C4-2B (cell line): Measurements from ENCODE around the gene CCKAR.

Source experiments
- H3K27ac ChIP-seq: fragments of 450-650 bp; 2 replicates; pipeline ENCODE4 v1.5.1; 2017
- ZFX ChIP-seq: fragments of 450-650 bp; IDR thresholded peaks from 2 replicates; pipeline ENCODE4 v1.6.1; 2017
- TF ChIP-seq, protein P1 (sequence below): fragments of 450-650 bp; conservative IDR thresholded peaks from 2 replicates; pipeline ENCODE4 v1.5.1; 2017; ENCODE audit warnings: mild to moderate bottlenecking

CCKAR gene

DNA sequence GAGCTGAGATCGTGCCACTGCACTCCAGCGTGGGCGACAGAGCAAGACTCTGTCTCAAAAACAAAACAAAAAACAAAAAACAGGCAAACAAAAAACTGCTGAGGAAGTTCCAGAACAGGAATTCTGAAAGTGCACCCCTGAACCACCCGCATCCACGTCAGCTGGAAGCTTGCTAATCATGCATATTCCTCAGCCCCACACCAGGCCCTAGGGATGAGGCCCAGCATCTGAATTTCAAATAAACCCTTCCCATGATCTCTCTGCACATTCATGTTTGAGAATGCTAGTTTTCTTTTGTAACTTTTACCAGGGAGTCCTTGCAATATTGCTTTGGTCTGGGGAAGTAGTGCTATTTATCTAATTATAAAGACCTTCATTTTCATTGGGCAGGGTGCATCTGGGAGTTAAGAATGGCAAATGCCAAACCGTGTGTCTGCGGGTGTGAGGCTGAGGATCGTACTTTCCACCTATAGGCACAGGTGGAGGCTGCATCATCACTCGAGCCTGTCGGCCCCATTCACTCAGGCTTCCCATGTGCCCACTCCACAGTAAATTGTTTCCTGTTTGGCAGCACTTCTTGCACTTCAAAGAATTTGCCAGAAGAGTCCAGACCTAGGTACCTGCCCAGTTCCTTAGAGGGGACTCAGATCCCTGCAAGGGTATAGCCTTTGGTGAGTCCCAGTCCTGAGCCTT, 23.6 kb downstream of the CCKAR start:
- H3K27ac ChIP-seq: no peak overlapping the region
- TF ChIP-seq, protein P1, sequence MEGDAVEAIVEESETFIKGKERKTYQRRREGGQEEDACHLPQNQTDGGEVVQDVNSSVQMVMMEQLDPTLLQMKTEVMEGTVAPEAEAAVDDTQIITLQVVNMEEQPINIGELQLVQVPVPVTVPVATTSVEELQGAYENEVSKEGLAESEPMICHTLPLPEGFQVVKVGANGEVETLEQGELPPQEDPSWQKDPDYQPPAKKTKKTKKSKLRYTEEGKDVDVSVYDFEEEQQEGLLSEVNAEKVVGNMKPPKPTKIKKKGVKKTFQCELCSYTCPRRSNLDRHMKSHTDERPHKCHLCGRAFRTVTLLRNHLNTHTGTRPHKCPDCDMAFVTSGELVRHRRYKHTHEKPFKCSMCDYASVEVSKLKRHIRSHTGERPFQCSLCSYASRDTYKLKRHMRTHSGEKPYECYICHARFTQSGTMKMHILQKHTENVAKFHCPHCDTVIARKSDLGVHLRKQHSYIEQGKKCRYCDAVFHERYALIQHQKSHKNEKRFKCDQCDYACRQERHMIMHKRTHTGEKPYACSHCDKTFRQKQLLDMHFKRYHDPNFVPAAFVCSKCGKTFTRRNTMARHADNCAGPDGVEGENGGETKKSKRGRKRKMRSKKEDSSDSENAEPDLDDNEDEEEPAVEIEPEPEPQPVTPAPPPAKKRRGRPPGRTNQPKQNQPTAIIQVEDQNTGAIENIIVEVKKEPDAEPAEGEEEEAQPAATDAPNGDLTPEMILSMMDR: no peak

DNA sequence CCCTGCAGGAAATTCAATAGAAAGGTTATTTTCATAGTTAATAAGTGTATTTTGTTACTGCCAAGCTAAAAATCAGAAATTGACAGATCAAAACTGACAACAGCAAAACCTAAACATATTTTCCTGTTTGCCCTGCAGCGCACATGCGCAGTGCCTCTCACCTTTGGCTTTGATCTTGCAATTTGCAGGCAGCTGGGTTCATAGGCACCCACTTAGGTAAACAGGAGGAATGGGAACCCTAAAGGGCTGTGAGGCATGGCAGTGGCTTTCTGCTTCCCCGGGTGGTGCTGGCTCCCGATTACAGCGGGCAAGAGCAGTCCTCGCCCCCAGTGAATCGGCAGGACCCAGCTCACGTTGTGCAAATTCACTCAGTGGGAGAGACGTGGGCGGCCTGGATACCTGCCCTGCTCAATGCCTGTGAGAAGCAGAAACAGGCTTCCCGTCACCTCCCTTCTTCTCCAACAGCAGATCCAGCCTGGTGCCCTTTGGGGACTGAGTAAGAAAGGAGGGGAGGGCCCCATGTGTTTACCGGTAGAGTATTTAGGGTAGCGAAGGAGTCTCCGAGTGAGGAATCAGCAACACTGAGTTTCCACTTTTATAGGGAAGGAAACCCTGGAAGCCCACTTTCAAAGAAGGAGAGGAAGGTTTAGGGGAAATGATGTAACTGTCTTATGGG, 25.7 kb downstream of the CCKAR start:
- no peak overlapping the region for H3K27ac ChIP-seq
- TF ChIP-seq, protein P1: no peak
- no peak for TF ChIP-seq ZFX

DNA sequence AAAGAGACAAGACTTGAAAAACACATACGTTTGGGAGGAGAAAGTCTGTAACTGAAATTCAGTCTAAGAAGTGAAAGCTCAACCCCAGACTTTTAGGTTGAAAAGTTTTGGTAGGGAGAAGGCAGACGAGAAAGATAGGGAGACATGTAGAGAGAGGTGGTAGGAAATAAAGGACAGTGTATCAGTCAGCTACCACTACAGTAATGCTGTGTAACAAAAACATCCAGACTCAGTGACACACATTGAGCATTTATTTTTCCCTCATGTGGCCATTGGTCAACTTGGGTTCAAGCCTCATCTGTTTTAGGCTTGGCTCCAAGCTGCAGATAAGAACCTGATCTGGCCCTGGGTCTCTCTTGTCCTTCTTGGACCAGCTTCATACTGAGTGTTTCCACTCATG, 26.9 kb downstream of the CCKAR start:
- TF ChIP-seq, protein P1: no peak
- H3K27ac ChIP-seq: no peak overlapping the region

DNA sequence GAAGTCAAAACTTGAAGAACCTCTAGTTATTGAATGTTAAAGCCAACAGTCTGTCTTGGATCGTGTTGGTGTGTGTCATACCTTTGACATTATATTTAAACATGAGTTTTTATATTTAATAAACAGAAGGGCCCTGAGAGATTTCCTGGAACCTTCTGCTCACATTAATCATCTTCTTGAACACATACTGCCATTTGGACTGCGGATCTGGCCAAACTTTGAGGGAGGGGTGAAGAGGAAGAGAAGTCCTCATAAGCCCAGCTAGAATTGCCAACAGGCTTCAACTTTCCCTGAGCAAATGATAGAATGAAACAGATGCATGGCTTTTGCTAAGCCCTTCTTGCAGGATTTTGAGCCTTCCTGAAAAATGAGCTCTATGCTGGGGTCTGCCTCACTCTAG, 27.4 kb downstream of the CCKAR start:
- TF ChIP-seq, protein P1: no peak
- no peak for TF ChIP-seq ZFX
- H3K27ac ChIP-seq: no peak overlapping the region

DNA sequence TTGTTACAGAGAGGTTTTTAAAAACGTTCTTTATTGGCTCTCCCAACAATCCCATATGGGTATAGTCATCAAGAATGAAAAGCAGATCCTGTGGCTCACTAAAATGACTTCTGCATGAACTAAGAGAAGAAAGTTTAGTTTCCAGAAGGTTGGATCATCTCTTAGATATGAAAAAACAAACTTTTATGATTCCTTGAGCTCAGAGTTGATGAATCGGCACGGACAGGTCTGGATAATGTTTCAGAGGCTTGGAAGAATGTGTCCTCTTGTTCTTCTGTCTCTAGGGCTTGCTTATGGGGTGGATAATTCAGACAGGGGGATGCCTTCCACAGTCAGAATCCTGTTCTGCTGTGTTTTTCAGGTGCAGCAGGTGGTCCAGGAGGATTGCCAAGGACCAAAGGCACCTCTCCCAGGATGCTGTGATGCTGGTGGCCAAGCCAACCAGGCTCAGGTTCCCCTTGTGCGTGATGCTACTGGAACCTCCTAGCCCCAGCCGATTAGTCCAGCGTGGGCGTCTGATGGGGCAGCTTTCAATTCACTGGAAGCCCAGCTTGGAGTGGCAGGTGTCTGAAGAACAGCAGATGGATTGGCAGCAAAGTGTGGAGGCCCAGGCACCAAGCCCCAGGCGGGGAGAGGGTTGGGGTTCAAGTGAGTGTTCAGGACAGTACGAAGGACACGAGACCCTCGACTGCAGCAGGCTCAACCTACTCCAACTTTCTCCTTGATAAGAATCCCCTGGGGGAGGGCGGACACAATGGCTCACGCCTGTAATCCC, 30.3 kb downstream of the CCKAR start:
- TF ChIP-seq, protein P1: no peak
- no peak for TF ChIP-seq ZFX
- H3K27ac ChIP-seq: no peak overlapping the region

DNA sequence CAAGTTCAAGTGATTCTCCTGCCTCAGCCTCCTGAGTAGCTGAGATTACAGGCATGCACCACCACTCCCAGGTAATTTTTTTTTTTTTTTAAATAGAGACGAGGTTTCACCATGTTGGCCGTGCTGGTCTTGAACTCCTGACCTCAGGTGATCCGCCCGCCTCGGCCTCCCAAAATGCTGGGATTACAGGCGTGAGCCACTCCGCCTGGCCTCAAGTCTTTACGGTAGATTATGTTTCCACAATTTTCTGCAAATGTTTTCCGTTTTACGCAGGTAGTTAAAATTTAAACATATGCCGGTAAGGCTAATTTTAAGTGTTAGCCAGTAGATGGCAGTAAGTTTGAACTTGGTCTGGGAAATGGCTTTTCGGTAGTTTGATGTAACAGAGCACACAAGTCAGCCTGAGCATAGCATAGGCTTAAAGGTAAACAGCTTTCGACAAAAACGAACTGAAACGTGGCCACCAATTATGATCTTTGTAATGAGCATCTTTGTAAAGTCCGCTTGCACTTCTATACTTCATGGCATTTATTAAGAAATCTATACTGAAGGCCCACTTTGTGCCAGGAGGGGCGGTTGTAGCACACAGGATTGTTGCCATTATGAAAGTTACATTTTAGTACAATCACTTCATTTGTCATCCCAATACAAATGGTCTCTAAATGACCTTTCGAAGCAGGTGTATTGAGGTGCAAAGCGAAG, 31.1 kb downstream of the CCKAR start:
- H3K27ac ChIP-seq: no peak overlapping the region
- TF ChIP-seq, protein P1: peak; percentile 76
- no peak for TF ChIP-seq ZFX
